OCI-LY1 (cell line): Measurements from ENCODE around the gene RASA2.

Experiments
- EZH2 ChIP-seq: fragments of 200-600 bp; sonication (generic), shearing (Covaris generic); IDR thresholded peaks from 2 replicates; pipeline ENCODE4 v1.8.0; 2017; ENCODE audit warnings: borderline replicate concordance, mixed run types, mild to moderate bottlenecking, antibody characterized with exemption, low read length, moderate library complexity, mixed read lengths
- TF ChIP-seq, protein P1 (sequence below): fragments of 200-600 bp; sonication (generic), shearing (Covaris generic); IDR thresholded peaks from 2 replicates; pipeline ENCODE4 v1.5.1; 2017; ENCODE audit warnings: mild to moderate bottlenecking, antibody characterized with exemption, low read length, moderate library complexity, mixed read lengths

DNA sequence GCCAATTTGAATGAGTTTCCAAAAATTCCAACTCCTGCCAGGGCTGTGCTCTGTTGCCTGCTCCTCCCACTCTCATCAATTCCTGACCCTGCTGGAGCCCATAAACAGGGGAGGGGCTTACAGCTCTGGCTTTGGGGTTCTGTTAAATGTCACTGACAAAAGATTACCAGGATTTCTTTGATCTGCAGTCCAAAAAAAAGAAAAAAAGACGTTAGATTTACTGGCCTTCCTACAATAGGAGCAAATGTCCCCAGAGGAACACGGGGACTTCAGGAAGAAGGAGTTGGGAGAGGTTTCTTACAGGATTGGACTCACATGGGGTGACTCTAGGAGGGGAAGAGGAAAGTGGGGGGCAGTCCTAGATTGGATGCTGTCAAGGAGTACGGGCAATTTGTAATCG, 167.0 kb downstream of the RASA2 start:
- TF ChIP-seq, protein P1, sequence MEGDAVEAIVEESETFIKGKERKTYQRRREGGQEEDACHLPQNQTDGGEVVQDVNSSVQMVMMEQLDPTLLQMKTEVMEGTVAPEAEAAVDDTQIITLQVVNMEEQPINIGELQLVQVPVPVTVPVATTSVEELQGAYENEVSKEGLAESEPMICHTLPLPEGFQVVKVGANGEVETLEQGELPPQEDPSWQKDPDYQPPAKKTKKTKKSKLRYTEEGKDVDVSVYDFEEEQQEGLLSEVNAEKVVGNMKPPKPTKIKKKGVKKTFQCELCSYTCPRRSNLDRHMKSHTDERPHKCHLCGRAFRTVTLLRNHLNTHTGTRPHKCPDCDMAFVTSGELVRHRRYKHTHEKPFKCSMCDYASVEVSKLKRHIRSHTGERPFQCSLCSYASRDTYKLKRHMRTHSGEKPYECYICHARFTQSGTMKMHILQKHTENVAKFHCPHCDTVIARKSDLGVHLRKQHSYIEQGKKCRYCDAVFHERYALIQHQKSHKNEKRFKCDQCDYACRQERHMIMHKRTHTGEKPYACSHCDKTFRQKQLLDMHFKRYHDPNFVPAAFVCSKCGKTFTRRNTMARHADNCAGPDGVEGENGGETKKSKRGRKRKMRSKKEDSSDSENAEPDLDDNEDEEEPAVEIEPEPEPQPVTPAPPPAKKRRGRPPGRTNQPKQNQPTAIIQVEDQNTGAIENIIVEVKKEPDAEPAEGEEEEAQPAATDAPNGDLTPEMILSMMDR = no peak
- no peak for TF ChIP-seq EZH2
